ENCODE measurements around the gene TREH.

DNA sequence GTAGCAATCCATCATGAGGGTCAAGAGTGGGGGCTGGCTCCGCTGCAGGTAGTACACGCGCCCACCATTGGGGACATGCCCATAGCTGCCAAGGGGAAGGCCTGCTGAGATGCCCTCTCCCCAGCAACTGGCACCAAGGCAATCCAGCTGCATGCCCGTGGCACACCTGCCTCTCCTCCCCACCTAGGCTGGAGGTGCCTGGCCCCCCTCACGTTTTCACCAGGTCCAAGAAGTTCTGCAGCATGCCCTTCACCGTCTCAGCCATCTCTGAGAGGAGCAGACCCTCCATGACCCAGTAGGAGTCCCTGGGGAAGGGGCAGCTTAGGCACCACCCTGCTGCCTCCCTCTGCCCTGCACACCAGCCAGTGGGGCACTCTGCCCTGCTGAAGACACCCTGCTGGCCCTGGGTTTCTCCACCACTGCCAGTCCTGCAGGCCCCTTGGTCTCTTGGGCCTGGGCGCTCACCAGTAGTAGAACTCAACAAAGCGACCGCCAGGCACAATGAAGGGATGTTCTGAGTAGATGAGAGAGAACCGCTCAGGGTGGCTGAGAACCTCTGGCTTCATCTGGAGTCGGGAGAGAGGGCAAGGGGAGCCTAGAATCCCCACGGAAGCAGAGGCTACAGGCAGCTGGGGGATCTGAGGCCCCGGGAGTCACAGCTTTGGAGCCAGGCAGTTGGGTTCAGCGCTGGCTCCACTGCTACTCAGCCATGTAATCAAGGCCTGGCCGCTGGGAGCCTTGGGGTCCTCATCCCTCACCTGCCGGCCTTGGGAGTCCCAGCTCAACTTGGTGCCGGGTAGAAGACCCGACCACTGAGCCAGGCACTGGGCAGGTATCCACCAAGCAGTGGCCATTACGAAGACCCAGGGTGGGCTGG lies 17.8 kb downstream of the TREH start:
- TF ChIP-seq, protein P1, sequence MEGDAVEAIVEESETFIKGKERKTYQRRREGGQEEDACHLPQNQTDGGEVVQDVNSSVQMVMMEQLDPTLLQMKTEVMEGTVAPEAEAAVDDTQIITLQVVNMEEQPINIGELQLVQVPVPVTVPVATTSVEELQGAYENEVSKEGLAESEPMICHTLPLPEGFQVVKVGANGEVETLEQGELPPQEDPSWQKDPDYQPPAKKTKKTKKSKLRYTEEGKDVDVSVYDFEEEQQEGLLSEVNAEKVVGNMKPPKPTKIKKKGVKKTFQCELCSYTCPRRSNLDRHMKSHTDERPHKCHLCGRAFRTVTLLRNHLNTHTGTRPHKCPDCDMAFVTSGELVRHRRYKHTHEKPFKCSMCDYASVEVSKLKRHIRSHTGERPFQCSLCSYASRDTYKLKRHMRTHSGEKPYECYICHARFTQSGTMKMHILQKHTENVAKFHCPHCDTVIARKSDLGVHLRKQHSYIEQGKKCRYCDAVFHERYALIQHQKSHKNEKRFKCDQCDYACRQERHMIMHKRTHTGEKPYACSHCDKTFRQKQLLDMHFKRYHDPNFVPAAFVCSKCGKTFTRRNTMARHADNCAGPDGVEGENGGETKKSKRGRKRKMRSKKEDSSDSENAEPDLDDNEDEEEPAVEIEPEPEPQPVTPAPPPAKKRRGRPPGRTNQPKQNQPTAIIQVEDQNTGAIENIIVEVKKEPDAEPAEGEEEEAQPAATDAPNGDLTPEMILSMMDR (IDR thresholded peaks at IDR 0.05; ENCODE audit: insufficient read depth, low read depth, low read length), result no peak
- TF ChIP-seq EZH2 (IDR thresholded peaks at IDR 0.05; ENCODE audit: insufficient read depth, low read length), result no peak
